ENCODE data around the gene COL6A5.

Gene COL6A5

GRCh38 chr3:130378677-130379191, 33.3 kb downstream of the COL6A5 start:
- H3K4me3 ChIP-seq (replicated peaks; ENCODE audit: low read depth, low read length): no peak overlapping the region
- no peak for TF ChIP-seq CTCF (IDR thresholded peaks at IDR 0.05; ENCODE audit: insufficient read depth, low read length, poor library complexity, severe bottlenecking)
- H3K27me3 ChIP-seq (replicated peaks; ENCODE audit: control insufficient read depth, insufficient read depth, low read length): no peaks in the 10 kb centered on the region
- H3K36me3 ChIP-seq (ENCODE audit: control insufficient read depth, insufficient read depth, low read length): no peaks in the 10 kb centered on the region
- DNase-seq (ENCODE audit: extremely low read depth, insufficient read length): no peak

- no peaks in the 10 kb centered on the region for H3K27me3 ChIP-seq (replicated peaks; ENCODE audit: control insufficient read depth, insufficient read depth, low read length)
- TF ChIP-seq CTCF (IDR thresholded peaks at IDR 0.05; ENCODE audit: insufficient read depth, low read length, poor library complexity, severe bottlenecking): no peak
- H3K4me3 ChIP-seq (replicated peaks; ENCODE audit: low read depth, low read length): no peak overlapping the region
- H3K36me3 ChIP-seq (ENCODE audit: control insufficient read depth, insufficient read depth, low read length): no peaks in the 10 kb centered on the region
- DNase-seq (ENCODE audit: extremely low read depth, insufficient read length): no peak
These were observed 33.8 kb downstream of the COL6A5 start for GRCh38 chr3:130379274-130379673.

- H3K4me3 ChIP-seq (replicated peaks; ENCODE audit: low read depth, low read length): no peak overlapping the region
- no peaks in the 10 kb centered on the region for H3K27me3 ChIP-seq (replicated peaks; ENCODE audit: control insufficient read depth, insufficient read depth, low read length)
- H3K36me3 ChIP-seq (ENCODE audit: control insufficient read depth, insufficient read depth, low read length): no peaks in the 10 kb centered on the region
- TF ChIP-seq CTCF (IDR thresholded peaks at IDR 0.05; ENCODE audit: insufficient read depth, low read length, poor library complexity, severe bottlenecking): no peak
- DNase-seq (ENCODE audit: extremely low read depth, insufficient read length): no peak
These were observed 34.9 kb downstream of the COL6A5 start for GRCh38 chr3:130380398-130380797.

GRCh38 chr3:130383424-130383823, 38.0 kb downstream of the COL6A5 start:
- TF ChIP-seq CTCF (IDR thresholded peaks at IDR 0.05; ENCODE audit: insufficient read depth, low read length, poor library complexity, severe bottlenecking): no peak
- no peaks in the 10 kb centered on the region for H3K36me3 ChIP-seq (ENCODE audit: control insufficient read depth, insufficient read depth, low read length)
- H3K27me3 ChIP-seq (replicated peaks; ENCODE audit: control insufficient read depth, insufficient read depth, low read length): no peaks in the 10 kb centered on the region
- DNase-seq (ENCODE audit: extremely low read depth, insufficient read length): no peak
- H3K4me3 ChIP-seq (replicated peaks; ENCODE audit: low read depth, low read length): no peak overlapping the region

- no peak for TF ChIP-seq CTCF (IDR thresholded peaks at IDR 0.05; ENCODE audit: insufficient read depth, low read length, poor library complexity, severe bottlenecking)
- DNase-seq (ENCODE audit: extremely low read depth, insufficient read length): no peak
- Histone ChIP-seq H3K27me3 (replicated peaks; ENCODE audit: control insufficient read depth, insufficient read depth, low read length) (no peaks in the 10 kb centered on the region), H3K36me3 (ENCODE audit: control insufficient read depth, insufficient read depth, low read length) (no peaks in the 10 kb centered on the region), H3K4me3 (replicated peaks; ENCODE audit: low read depth, low read length) (no peak overlapping the region)
These were observed 39.1 kb downstream of the COL6A5 start for GRCh38 chr3:130384476-130385025.
